ENCODE data around the gene UBTD1. TPM values are rescaled to one million over a fixed set of nuclear protein-coding genes. Genes with fewer than 3 reads are reported as not detected.

UBTD1 gene
- total RNA-seq, 1 donor from 2014 or later, result 33.0 TPM

DNA sequence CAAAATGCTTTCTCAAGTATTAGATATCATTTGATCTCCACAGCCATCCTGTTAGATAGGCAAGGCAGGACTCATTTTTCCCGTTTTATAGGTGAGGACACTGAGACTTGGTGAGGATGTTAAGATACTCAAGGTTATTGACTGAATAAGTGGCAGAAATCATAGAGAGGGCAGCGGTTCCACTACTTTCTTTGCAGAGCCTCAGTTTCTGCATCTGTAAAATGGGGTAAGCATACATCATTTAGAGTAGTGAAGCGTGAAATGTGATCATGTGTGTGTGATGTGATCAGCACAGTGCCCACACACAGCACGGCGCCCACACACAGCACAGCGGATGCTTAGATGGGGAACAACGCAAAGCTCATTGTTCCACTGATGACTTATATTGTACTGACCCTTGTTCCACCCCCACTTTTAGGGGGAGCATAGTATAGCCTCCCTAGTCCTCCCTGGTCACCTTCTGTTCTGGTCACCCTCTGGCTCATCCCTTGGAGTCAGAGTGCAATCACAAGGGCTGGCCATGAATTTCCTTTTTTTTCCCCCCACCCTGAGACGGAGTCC, 10.5 kb downstream of the UBTD1 start:
- no peaks in the 10 kb centered on the region for H3K27me3 ChIP-seq
- TF ChIP-seq, protein P1, sequence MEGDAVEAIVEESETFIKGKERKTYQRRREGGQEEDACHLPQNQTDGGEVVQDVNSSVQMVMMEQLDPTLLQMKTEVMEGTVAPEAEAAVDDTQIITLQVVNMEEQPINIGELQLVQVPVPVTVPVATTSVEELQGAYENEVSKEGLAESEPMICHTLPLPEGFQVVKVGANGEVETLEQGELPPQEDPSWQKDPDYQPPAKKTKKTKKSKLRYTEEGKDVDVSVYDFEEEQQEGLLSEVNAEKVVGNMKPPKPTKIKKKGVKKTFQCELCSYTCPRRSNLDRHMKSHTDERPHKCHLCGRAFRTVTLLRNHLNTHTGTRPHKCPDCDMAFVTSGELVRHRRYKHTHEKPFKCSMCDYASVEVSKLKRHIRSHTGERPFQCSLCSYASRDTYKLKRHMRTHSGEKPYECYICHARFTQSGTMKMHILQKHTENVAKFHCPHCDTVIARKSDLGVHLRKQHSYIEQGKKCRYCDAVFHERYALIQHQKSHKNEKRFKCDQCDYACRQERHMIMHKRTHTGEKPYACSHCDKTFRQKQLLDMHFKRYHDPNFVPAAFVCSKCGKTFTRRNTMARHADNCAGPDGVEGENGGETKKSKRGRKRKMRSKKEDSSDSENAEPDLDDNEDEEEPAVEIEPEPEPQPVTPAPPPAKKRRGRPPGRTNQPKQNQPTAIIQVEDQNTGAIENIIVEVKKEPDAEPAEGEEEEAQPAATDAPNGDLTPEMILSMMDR (IDR thresholded peaks at IDR 0.05), result no peak
- DNase-seq (ENCODE audit: low spot score in 2 of 2), result no peak
- H3K4me1 ChIP-seq, result peaks cover 0 to 6% of the 10 kb centered on the region in 2 donors
- intact Hi-C loops (cut with DNase I), result no loop called here
- H3K9me3 ChIP-seq, result no peaks in the 10 kb centered on the region
- no peak overlapping the region for H3K4me3 ChIP-seq
- no peaks in the 10 kb centered on the region for H3K36me3 ChIP-seq
- no peak overlapping the region for H3K27ac ChIP-seq

DNA sequence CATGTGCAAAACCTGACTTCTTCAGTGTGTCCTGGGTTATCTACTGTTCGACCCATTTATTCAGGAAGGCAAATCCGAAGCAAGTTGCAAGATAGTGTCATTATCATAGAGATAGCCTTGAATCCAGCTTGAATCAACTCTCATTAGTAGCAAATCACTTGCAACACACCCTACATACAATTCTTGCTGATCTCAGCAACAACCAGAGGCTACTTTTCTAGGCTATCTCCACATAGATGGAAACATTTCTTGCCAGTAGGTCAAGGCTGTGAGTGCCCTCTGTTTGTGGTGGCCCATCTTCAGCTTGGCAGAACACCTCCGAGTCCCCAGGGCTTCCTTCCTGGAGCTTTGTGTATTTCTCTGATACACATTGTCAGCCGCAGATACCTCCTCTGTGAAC, 12.0 kb downstream of the UBTD1 start:
- H3K27me3 ChIP-seq, result no peaks in the 10 kb centered on the region
- peaks cover 0 to 10% of the 10 kb centered on the region in 2 donors for H3K4me1 ChIP-seq
- H3K9me3 ChIP-seq, result no peaks in the 10 kb centered on the region
- intact Hi-C loops (cut with DNase I), result loop anchor here (5.0 kb wide), 1 partner anchor 38 kb away; no protein-coding TSS in a partner anchor
- no peak overlapping the region for H3K4me3 ChIP-seq
- H3K36me3 ChIP-seq, result no peaks in the 10 kb centered on the region
- TF ChIP-seq, protein P1 (IDR thresholded peaks at IDR 0.05), result no peak
- H3K27ac ChIP-seq, result no peak overlapping the region
- DNase-seq (ENCODE audit: low spot score in 2 of 2), result no peak

DNA sequence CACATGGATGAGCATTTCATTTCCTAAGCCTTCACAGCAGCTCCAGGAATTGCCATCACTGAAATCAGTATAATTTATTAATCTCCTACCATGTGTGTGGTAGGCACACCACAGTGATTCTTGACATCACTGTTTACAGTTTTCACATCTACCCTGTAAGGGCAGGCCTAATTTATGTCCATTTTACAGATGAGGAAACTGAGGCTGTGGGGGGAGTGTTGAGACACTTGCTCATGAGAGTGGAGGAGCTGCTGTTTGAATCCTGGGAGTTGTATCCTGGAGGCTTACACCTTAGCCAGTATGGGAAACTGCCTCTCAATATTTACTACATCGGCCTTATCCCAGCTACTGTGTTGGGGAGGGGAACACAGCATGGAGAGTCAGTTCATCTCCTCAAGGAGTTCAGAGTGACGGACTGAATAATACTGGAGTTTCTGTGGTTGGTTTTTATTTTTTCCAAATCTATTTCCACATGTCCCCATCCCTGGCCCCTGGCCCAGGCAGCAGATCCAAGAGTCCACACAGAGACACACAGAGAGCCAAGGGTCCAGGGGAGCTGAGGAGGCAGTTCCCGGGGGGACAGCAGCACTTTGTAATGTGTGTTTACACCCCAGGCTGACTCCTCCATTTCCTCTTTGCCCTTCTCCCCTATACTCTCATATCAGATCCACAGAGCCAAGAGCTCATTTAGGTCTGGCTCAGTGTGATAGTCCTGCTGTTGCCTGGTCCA, 13.2 kb downstream of the UBTD1 start:
- intact Hi-C loops (cut with DNase I), result loop anchor here (5.0 kb wide), 1 partner anchor 40 kb away; no protein-coding TSS in a partner anchor
- DNase-seq (ENCODE audit: low spot score in 2 of 2), result no peak

DNA sequence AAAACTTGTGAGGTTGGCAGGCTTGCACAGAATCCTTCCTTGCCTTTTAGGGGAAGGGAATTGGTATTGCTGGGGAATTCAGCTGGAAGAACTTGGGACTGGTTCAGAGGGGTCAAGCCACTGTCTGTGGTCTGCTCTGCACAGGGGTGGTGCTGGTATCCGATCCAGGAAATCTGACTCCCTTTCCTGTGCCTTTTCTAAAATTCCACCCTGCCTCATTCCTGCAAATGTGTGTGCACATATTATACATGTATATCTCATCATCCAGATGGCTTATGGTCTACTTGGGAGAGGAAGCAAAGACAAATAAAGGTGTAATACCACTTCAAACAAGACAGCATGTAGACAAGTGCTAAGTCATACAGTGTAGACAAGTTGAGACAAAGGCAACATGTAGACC, 14.3 kb downstream of the UBTD1 start:
- Histone ChIP-seq H3K9me3 (no peaks in the 10 kb centered on the region), H3K4me3 (no peak overlapping the region), H3K4me1 (peaks cover 5 to 18% of the 10 kb centered on the region in 2 donors), H3K27me3 (no peaks in the 10 kb centered on the region), H3K36me3 (no peaks in the 10 kb centered on the region), H3K27ac (no peak overlapping the region)
- intact Hi-C loops (cut with DNase I), result loop anchor here (5.0 kb wide), 1 partner anchor 41 kb away; no protein-coding TSS in a partner anchor
- TF ChIP-seq, protein P1 (IDR thresholded peaks at IDR 0.05), result no peak
- no peak for DNase-seq (ENCODE audit: low spot score in 2 of 2)

More for the DNA sequence above, 13.2 kb downstream of the UBTD1 start:
- no peak overlapping the region for H3K27ac ChIP-seq
- H3K9me3 ChIP-seq, result no peaks in the 10 kb centered on the region
- peaks cover 0 to 10% of the 10 kb centered on the region in 2 donors for H3K4me1 ChIP-seq
- H3K27me3 ChIP-seq, result no peaks in the 10 kb centered on the region
- TF ChIP-seq, protein P1 (IDR thresholded peaks at IDR 0.05), result no peak
- H3K4me3 ChIP-seq, result no peak overlapping the region
- no peaks in the 10 kb centered on the region for H3K36me3 ChIP-seq

DNA sequence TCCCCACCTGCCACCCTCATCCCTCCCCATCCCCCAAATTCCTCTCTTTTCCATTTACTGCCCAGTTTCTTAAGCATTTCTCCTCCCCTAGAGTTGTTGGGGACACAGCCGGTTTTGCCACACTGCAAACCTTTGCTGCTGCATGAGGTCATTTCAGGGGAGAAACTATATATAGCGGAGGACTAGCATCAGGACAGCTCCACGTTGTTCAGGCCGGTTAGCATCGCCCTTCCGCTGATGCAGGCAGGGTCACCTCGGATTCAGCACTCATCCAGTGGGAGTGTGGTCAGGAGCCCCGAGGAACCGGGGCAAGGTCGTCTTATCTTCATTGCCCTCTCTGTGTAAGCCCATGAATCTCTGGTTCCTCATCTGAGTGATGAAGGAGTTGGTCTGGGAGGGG, 15.6 kb downstream of the UBTD1 start:
- H3K4me3 ChIP-seq, result no peak overlapping the region
- no peak overlapping the region for H3K27ac ChIP-seq
- DNase-seq (ENCODE audit: low spot score in 2 of 2), result no peak
- intact Hi-C loops (cut with DNase I), result loop anchor here (5.0 kb wide), 1 partner anchor 42 kb away; no protein-coding TSS in a partner anchor
- H3K4me1 ChIP-seq, result peaks cover 11 to 26% of the 10 kb centered on the region in 2 donors
- TF ChIP-seq, protein P1 (IDR thresholded peaks at IDR 0.05), result no peak
- no peaks in the 10 kb centered on the region for H3K36me3 ChIP-seq
- no peaks in the 10 kb centered on the region for H3K27me3 ChIP-seq
- no peaks in the 10 kb centered on the region for H3K9me3 ChIP-seq

Data from ascending aorta (tissue), 2 donors.